ENCODE measurements around the gene KRTAP22-2. TPM values are rescaled to one million over a fixed set of nuclear protein-coding genes. Genes with fewer than 3 reads are reported as not detected.

KRTAP22-2 gene
- total and polyA plus RNA-seq, 2 of the 4 experiments (the other 2 are of a cell fraction): not detected

- Histone ChIP-seq H3K4me1 (ENCODE audit: control insufficient read depth, insufficient read depth, low read length) (no peaks in the 10 kb centered on the region), H3K9me1 (ENCODE audit: insufficient read depth, low read length) (no peaks in the 10 kb centered on the region), H2BK15ac (ENCODE audit: low read depth, low read length) (no peak within 1 kb of the TSS), H3K9me3 (ENCODE audit: control insufficient read depth, insufficient read depth, low read length) (peaks cover 14% of the 10 kb centered on the region), H3K79me1 (ENCODE audit: low read depth in 1 of 2, low read length in 2 of 2) (no peaks in the 10 kb centered on the region), H3K4ac (ENCODE audit: low read depth, low read length) (no peak within 1 kb of the TSS), H2BK120ac (ENCODE audit: low read depth, low read length) (no peak within 1 kb of the TSS), H3K56ac (ENCODE audit: extremely low read depth, insufficient read depth, low read length) (no peak within 1 kb of the TSS), H3K14ac (replicated peaks; ENCODE audit: low read depth, low read length) (no peak within 1 kb of the TSS), H3K36me3 (ENCODE audit: control insufficient read depth, insufficient read depth, low read length) (no peaks in the 10 kb centered on the region), H4K20me1 (ENCODE audit: insufficient read depth, low read length) (no peaks in the 10 kb centered on the region), H4K91ac (ENCODE audit: insufficient read depth, low read depth, low read length) (no peak within 1 kb of the TSS), H3K4me3 (ENCODE audit: insufficient read depth, low read depth, low read length) (no peak within 1 kb of the TSS), H2AFZ (replicated peaks; ENCODE audit: low read length, poor library complexity) (no peak within 1 kb of the TSS), H3K9ac (ENCODE audit: low read depth, low read length) (no peak within 1 kb of the TSS), H2BK20ac (ENCODE audit: low read depth, low read length) (no peak within 1 kb of the TSS), H4K5ac (ENCODE audit: low read depth, low read length) (no peak within 1 kb of the TSS), H4K8ac (ENCODE audit: low read depth in 2 of 2, low read length in 2 of 2) (no peak within 1 kb of the TSS), H3K27me3 (ENCODE audit: control insufficient read depth, insufficient read depth, low read length) (no peaks in the 10 kb centered on the region), H3K23ac (ENCODE audit: low read depth, low read length) (no peak within 1 kb of the TSS), H2AK5ac (ENCODE audit: low read depth, low read length) (no peak within 1 kb of the TSS), H2AK9ac (replicated peaks; ENCODE audit: low read depth, low read length, poor library complexity) (no peak within 1 kb of the TSS), H2BK5ac (ENCODE audit: low read depth, low read length, poor library complexity, severe bottlenecking) (no peak within 1 kb of the TSS), H3K4me2 (ENCODE audit: low read depth, low read length) (no peak within 1 kb of the TSS), H3K27ac (ENCODE audit: insufficient read depth, low read length) (no peak within 1 kb of the TSS), H3K18ac (ENCODE audit: low read depth, low read length) (no peak within 1 kb of the TSS)
- no TSS peak for BruUV-seq (replicated peaks)
- in situ Hi-C loops (cut with MboI; ENCODE audit: low sequenced_read_pairs) (no loop called here), intact Hi-C loops (cut with micrococcal nuclease) (no loop called here), dilution Hi-C loops (cut with HindIII; ENCODE audit: low sequenced_read_pairs, unreplicated experiment) (no loop called here)
- ATAC-seq (ENCODE audit: low read depth): no peak
- no peak for TF ChIP-seq RAD21 (IDR thresholded peaks at IDR 0.05; ENCODE audit: low read length)
- no peak for TF ChIP-seq RCOR1 (IDR thresholded peaks at IDR 0.05; ENCODE audit: insufficient replicate concordance, low read length)
- TF ChIP-seq POLR2A (IDR thresholded peaks at IDR 0.05; ENCODE audit: low read depth, low read length): no peak
- TF ChIP-seq CHD1 (IDR thresholded peaks at IDR 0.05; ENCODE audit: low read depth, low read length): no peak
- TF ChIP-seq CEBPB (IDR thresholded peaks at IDR 0.05; ENCODE audit: low read depth, low read length): no peak
- DNase-seq: no peak
- WGBS, 2 experiments (ENCODE audit: extremely low coverage in 2 of 2, insufficient read length in 1 of 2): no CpG with 5 or more reads among the region's 1 CpG
- ChIA-PET POLR2A (ENCODE audit: unreplicated experiment) (no interaction called here), CTCF (no interaction called here)
Observed at GRCh38 chr21:30600787-30601186, 10.6 kb upstream of the KRTAP22-2 start, which contains the start of gene KRTAP22-1. TSS of gene KRTAP22-1 (plus strand) at chr21:30601087.
